ENCODE data around the gene CARMIL1.

- TF ChIP-seq GATA3 (IDR thresholded peaks at IDR 0.05; ENCODE audit: low read depth, low read length) (no peak), GATA2 (IDR thresholded peaks at IDR 0.05; ENCODE audit: low read depth, low read length) (no peak)
Measured at GRCh38 chr6:25389471-25389870, 110.3 kb downstream of the CARMIL1 start.

Measured in SH-SY5Y (cell line).